GM21576 (cell line): ENCODE results near the gene ACOX3.

Experiments used
- ATAC-seq: cut with Tn5 transposase; IDR thresholded peaks from one replicate; pipeline ENCODE4 v1.9.1; 2021; ENCODE audit warnings: mild to moderate bottlenecking, moderate library complexity; ENCODE audit not compliant: unreplicated experiment

The ACOX3 gene

DNA sequence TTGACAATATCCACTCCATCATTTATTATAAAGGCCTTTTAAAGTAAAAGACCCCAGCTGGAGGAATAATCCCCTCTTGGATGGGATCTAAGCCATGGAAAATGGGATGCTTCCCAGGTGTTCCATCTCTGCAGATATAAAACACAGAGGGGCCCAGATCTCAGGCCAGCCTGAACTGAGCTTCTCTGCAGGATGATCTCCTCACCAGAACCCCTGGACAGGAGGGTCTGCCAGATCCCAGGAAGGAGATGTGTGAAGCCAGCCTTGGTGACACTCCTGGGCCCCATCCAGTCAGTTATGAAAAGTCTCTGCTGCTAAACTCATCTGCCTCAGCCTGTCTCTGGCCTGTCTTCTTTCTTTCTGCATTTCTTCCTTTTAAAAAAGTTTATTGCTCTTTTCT lies 114.3 kb downstream of the ACOX3 start:
- no peak for ATAC-seq

GRCh38 chr4:8325291-8325973 lies 115.1 kb downstream of the ACOX3 start:
- ATAC-seq = no peak

DNA sequence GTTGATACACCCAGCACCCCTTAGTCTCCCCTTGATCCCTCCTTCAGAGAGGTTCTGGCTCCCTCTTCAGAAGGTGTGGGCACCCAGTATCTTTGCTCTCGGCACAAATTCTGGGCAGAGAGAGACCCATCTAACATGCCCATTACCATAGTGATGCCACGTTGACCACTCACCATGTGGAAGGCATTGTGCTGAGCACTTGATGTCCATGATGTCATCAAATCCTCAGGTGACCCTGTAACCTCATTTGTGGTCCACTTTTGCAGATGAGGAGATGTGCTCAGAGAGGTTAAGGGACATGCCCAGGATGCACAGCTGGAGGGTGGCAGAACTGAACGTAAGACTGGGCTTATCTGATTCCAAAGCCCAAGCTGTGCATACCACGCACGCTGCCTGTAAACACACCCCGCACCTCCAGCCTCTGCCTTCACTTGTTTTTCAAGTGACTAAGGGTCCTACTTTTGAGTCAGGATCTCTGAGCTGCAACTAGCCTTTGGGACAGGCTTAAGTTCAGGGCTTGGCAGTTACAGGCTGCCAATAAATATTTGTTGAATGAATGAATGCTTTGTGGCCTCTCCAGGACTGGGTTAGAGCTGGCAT lies 115.8 kb downstream of the ACOX3 start:
- no peak for ATAC-seq

DNA sequence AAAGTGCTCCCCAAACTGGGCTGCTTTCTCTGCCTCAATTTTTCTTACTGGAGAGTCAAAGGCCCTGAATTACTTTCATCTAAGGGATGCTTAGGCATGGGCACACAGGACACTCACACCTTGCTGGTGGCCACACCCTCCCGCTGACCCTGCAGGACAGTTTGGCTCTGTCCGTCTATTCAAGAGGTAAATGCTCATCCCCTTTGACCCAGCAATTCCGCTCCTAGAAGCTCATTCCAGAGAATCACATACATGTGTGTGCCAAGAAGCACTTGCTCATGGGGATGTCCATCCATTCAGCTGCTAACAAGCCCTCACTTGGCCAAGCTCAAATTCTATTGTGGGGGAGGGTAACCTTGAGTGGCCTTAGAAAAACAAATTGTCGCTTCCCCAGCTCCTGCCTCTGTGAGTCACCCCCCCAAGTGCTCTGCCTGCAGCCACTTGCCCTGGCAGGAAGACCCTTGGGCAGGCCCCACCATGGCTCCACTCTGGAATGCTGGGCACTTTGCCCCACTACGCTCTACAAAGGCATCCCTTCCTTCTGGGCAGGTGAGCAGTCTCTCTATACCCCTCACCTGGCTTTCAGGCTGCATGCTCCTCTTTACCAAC lies 116.5 kb downstream of the ACOX3 start:
- ATAC-seq = no peak

DNA sequence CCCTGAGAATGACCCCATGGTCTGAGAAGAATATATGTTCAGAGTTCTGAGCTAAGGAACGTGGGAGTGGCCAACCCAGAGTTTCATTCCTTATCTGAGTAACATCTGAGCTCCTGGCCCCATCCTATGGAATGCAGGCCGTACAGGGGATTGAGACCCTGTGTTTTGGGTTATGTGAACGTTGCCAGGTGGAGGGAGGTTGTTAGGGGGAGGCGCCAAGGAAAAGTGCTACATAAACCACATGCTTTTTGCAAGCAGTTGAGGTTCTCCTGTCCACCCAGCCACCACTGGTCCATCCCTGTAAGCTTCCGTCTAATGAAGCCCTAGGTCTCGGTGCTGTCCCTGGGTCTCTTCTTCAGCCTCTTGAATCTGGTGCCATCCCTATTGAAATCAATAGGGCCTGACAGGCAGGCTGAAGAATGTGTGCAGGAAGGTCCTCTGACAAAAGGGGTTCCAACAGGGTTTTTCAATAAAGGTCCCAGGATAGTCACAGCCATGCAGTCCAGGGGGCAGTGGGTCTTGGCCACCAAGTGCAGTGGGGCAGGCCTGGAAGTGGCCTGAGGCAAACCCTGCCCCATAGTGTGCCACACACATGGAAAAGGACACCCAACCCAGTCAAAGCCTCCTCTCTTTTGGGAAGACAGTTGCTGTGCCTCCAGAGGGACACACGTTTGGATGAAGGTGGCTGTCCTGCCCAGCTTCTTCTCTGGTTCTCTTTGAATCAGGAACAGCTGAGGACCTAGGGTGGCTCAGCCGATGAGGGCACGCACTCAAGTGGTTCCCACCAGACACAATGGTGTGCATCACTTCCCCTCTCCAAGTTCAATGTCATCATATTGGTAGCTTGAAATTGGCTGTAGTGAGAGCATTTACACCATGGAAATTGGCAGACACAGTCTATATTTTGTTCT lies 117.5 kb downstream of the ACOX3 start:
- ATAC-seq = no peak

- no peak for ATAC-seq
Observed at GRCh38 chr4:8321771-8322170, 118.8 kb downstream of the ACOX3 start.

DNA sequence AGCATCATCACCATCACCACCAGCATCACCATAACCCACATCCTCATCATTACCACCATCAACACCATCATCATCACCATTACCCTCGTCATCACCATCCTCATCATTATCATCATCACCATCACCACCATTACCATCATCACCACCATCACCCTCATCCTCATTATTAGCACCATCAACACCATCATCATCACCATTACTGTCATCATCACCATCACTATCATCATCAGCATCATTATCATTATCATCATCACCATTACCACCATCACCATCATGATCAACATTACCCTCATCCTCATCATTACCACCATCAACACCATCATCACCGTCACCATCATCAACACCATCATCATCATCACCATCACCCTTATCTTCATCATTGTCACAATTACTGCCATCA lies 119.3 kb downstream of the ACOX3 start:
- no peak for ATAC-seq

GRCh38 chr4:8320386-8320750 lies 120.2 kb downstream of the ACOX3 start:
- no peak for ATAC-seq

- no peak for ATAC-seq
Observed at GRCh38 chr4:8319731-8320385, 120.7 kb downstream of the ACOX3 start.

- ATAC-seq = no peak
Observed at GRCh38 chr4:8319061-8319460, 121.5 kb downstream of the ACOX3 start.

DNA sequence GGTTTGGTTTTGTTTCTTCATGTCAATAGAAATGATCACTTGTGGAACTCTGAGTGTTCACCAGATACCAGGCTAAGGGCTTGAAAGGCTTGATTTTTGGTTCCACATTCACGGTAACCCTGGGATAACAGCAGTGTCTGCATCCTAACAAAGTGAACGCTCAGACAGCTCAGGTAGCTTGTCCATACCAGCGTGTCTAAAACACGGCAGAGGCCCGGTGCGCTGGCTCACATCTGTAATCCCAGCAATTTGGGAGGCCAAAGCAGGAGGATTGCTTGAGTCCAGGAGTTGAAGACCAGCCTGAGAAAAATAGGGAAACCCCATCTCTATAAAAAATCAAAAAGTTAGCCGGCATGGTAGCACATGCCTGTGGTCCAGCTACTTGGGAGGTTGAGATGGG lies 122.0 kb downstream of the ACOX3 start:
- no peak for ATAC-seq

DNA sequence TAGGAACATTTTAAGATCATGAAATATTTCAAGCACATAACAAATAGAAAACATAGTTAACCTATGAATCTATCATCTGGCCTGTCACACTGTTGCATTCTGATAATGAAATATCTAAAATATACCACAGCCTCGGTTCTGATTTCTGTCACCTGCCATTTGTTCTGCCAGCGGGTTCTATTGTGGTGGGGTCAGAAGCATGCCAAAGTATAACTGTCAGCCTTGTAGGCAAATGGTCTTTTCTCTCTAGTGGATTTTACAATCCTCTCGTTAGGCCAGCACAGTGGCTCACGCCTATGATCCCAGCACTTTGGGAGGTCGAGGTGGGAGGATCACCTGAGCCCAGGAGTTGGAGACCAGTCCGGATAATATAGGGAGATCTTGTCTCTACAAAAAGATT lies 123.0 kb downstream of the ACOX3 start:
- no peak for ATAC-seq

GRCh38 chr4:8316911-8317351 lies 123.6 kb downstream of the ACOX3 start:
- ATAC-seq = no peak
